PFSK-1 (cell line): ENCODE results near the gene DMBT1.

Source experiments
- FOXP2 ChIP-seq: optimal IDR thresholded peaks from 2 replicates; pipeline ENCODE3; 2011; ENCODE audit warnings: borderline replicate concordance, control low read depth, inconsistent platforms; ENCODE audit not compliant: insufficient read depth; ENCODE audit errors: extremely low read length, extremely low read depth
- POLR2AphosphoS5 ChIP-seq: IDR thresholded peaks from 2 replicates; pipeline ENCODE4 v1.6.1; 2012; ENCODE audit warnings: low read depth, mild to moderate bottlenecking, control low read depth, low read length, moderate library complexity
- SIN3A ChIP-seq: IDR thresholded peaks from 2 replicates; pipeline ENCODE4 v1.6.1; 2012; ENCODE audit warnings: mild to moderate bottlenecking, low read length, moderate library complexity, borderline replicate concordance; ENCODE audit not compliant: insufficient read depth
- TAF1 ChIP-seq: IDR thresholded peaks from 2 replicates; pipeline ENCODE4 v1.6.1; 2012; ENCODE audit warnings: low read length, control low read depth, borderline replicate concordance; ENCODE audit not compliant: insufficient read depth
- TF ChIP-seq, protein P1 (sequence below), 2 experiments: IDR thresholded peaks; 2 replicates each; pipeline versions ENCODE4 v1.6.1 to v1.8.0; 2011 to 2012; ENCODE audit warnings: low read depth in 2 of 2, low read length in 2 of 2, control low read depth in 1 of 2, inconsistent platforms in 1 of 2, mild to moderate bottlenecking in 1 of 2, moderate library complexity in 1 of 2; ENCODE audit not compliant: insufficient read depth in 1 of 2

Gene DMBT1

DNA sequence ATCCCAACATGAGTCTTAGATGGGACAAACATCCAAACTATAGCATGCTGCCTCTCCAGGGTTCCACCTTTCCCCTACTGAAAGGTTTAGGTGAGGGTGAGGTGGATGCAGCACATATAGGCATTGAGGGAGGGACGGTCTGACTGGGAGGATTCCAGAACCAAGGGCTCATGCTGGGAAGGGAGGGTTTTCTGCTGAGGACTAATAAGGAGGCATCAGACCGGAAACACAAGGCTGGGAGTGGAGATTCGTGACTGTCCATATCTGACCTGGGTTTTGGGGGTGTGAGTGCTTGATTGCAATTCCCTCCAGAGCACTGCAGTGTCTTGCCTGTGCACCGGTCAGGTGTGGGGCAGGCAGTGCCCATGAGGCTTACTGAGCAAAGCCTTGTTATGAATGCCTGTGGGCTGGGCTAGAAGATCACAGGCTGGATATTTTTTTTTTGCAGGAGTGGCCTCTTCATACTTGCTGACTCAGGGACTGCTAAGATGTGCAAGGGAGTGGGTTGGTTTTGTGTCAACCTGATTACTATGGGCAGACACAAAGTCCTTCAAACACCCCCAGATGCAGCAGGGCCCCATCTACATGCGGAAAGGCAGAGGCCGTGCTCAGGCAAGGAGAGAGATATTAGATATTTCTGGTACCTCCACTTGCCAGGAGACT lies 26.7 kb downstream of the DMBT1 start:
- TF ChIP-seq TAF1 (no peak), FOXP2 (no peak), POLR2AphosphoS5 (no peak)

DNA sequence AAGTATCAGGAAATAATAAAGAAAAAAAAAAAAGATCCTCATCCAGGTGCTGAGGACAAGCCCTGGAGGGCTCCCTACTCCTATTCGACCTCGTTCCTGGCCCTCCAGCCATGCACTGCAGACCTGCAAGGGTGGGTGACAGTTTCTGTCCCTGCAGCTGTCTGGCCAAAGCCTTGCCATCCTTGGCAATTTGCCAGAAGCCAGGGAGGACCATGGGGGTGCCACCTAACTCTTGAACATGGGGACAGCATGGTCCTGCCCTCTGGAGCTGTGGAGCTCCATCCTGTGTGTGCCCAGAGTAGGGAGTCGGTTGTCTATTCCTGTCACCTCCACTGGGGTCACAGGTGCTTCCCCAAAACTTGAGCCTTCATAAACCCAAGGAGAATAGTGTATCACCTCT lies 27.8 kb downstream of the DMBT1 start:
- TF ChIP-seq FOXP2 (no peak), TAF1 (no peak), POLR2AphosphoS5 (no peak), SIN3A (no peak)
- TF ChIP-seq, protein P1, sequence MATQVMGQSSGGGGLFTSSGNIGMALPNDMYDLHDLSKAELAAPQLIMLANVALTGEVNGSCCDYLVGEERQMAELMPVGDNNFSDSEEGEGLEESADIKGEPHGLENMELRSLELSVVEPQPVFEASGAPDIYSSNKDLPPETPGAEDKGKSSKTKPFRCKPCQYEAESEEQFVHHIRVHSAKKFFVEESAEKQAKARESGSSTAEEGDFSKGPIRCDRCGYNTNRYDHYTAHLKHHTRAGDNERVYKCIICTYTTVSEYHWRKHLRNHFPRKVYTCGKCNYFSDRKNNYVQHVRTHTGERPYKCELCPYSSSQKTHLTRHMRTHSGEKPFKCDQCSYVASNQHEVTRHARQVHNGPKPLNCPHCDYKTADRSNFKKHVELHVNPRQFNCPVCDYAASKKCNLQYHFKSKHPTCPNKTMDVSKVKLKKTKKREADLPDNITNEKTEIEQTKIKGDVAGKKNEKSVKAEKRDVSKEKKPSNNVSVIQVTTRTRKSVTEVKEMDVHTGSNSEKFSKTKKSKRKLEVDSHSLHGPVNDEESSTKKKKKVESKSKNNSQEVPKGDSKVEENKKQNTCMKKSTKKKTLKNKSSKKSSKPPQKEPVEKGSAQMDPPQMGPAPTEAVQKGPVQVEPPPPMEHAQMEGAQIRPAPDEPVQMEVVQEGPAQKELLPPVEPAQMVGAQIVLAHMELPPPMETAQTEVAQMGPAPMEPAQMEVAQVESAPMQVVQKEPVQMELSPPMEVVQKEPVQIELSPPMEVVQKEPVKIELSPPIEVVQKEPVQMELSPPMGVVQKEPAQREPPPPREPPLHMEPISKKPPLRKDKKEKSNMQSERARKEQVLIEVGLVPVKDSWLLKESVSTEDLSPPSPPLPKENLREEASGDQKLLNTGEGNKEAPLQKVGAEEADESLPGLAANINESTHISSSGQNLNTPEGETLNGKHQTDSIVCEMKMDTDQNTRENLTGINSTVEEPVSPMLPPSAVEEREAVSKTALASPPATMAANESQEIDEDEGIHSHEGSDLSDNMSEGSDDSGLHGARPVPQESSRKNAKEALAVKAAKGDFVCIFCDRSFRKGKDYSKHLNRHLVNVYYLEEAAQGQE (IDR thresholded peaks at IDR 0.05; ENCODE audit: insufficient read depth in 1 of 2, low read depth in 2 of 2, low read length in 2 of 2) = no peak

- TF ChIP-seq, protein P1 (IDR thresholded peaks at IDR 0.05; ENCODE audit: insufficient read depth in 1 of 2, low read depth in 2 of 2, low read length in 2 of 2) = no peak
- TF ChIP-seq SIN3A (no peak), FOXP2 (no peak)
Measured at GRCh38 chr10:122590153-122590552, 29.6 kb downstream of the DMBT1 start.

DNA sequence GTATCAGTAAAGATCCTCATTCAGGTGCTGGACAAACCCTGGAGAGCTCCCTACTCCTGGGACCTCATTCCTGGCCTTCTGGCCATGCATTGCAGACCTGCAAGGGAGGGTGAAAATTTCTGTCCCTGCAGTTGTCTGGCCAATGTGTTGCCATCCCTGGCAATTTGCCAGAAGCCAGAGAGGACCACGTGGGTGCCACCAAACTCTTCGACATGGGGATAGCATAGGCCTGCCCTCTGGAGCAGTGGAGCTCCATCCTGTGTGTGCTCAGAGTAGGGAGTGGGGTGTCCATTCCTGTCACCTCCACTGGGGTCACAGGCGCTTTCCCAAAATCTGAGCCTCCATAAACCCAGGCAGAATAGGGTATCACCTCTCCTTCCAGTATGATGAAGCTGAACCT lies 31.2 kb downstream of the DMBT1 start:
- TF ChIP-seq POLR2AphosphoS5 (no peak), TAF1 (no peak), FOXP2 (no peak), SIN3A (no peak)
- TF ChIP-seq, protein P1 (IDR thresholded peaks at IDR 0.05; ENCODE audit: insufficient read depth in 1 of 2, low read depth in 2 of 2, low read length in 2 of 2) = no peak

GRCh38 chr10:122592161-122592560 lies 31.6 kb downstream of the DMBT1 start:
- no peak for TF ChIP-seq FOXP2
- TF ChIP-seq, protein P1 (IDR thresholded peaks at IDR 0.05; ENCODE audit: insufficient read depth in 1 of 2, low read depth in 2 of 2, low read length in 2 of 2) = no peak
- TF ChIP-seq TAF1 = no peak
- TF ChIP-seq POLR2AphosphoS5 = no peak
- no peak for TF ChIP-seq SIN3A
